Stomach (tissue), 9 donors: ENCODE results near the gene MYO5B. TPM values are rescaled to one million over a fixed set of nuclear protein-coding genes. Genes with fewer than 3 reads are reported as not detected.

ENCODE experiments used
- DNase-seq, 2 donors: peaks; one replicate each; pipeline versions ENCODE4 v3.0.0 to v3.0.0-alpha.2; 2013 to 2019
- H3K27ac ChIP-seq, 5 donors: fragments of 200-600 bp in 4 of 5; sonication (generic) in 4 of 5; one replicate each; pipeline ENCODE4 v1.5.1; 2013 to 2019; ENCODE audit warnings: mild to moderate bottlenecking in 1 of 5, moderate library complexity in 1 of 5
- H3K27me3 ChIP-seq, 3 donors: fragments of 200-600 bp; sonication (generic); one replicate each; pipeline ENCODE4 v1.5.1; 2017 to 2019; ENCODE audit warnings: mixed run types in 1 of 3
- H3K36me3 ChIP-seq, 4 donors: fragments of 200-600 bp; sonication (generic); 1 replicate in 3 of 4; 2 replicates in 1 of 4; pipeline ENCODE4 v1.5.1; 2016 to 2019
- H3K4me1 ChIP-seq, 4 donors: fragments of 200-600 bp; sonication (generic); one replicate each; pipeline ENCODE4 v1.5.1; 2016 to 2019
- H3K4me3 ChIP-seq, 4 donors: fragments of 200-600 bp; sonication (generic) in 3 of 4; one replicate each; pipeline ENCODE4 v1.5.1; 2016 to 2019; ENCODE audit warnings: mild to moderate bottlenecking in 1 of 4
- H3K9me3 ChIP-seq, 4 donors: fragments of 200-600 bp; sonication (generic); one replicate each; pipeline ENCODE4 v1.5.1; 2016 to 2019
- EP300 ChIP-seq: sonication (generic); formaldehyde crosslinking; IDR thresholded peaks from one replicate; pipeline ENCODE4 v1.6.1; 2017; ENCODE audit warnings: antibody characterized with exemption
- POLR2A ChIP-seq, 4 donors: fragments of 450-650 bp; IDR thresholded peaks; one replicate each; pipeline ENCODE4 v1.6.1; 2016; ENCODE audit warnings: antibody characterized with exemption in 4 of 4, control low read depth in 2 of 4, mild to moderate bottlenecking in 1 of 4, moderate library complexity in 1 of 4
- POLR2AphosphoS5 ChIP-seq, 3 donors: sonication (generic); formaldehyde crosslinking; IDR thresholded peaks; one replicate each; pipeline ENCODE4 v1.6.1; 2016; ENCODE audit warnings: antibody characterized with exemption in 3 of 3
- WGBS, 5 donors: extraction: QIAGEN DNeasy Blood & Tissue Kit in 3 of 5; methylation state at CpG; one replicate each; pipeline versions ENCODE4 v1.1.5 to v1.1.7; 2013 to 2018; 5-methylcytosine and 5-hydroxymethylcytosine counted together
- intact Hi-C: fragments of 100-400 bp; cut with DNase I; formaldehyde crosslinking; loops from one replicate; pipeline ENCODE4 v1.15.1; 2023; ENCODE audit warnings: low total_unique reads
- polyA plus RNA-seq, 3 donors: library from polyadenylated mRNA; stranded (reverse); fragments of 200-250 nt; gene quantifications; one replicate each; pipeline ENCODE4 v1.2.3, GENCODE V29; 2013
- total RNA-seq, 5 donors: library from RNA; depleted of rRNA; stranded (reverse); fragments of >200 nt; gene quantifications; one replicate each; pipeline versions ENCODE4 v1.1.0 to v1.2.3, GENCODE V29; 2014 to 2016
- TF ChIP-seq, protein P1 (sequence below), 7 experiments: fragments of 450-650 bp in 4 of 7; fragments of 200-600 bp in 3 of 7; sonication (generic) in 3 of 7; IDR thresholded peaks; one replicate each; pipeline ENCODE4 v1.5.1; 2016 to 2019; ENCODE audit warnings: antibody characterized with exemption in 7 of 7, control low read depth in 2 of 7, mild to moderate bottlenecking in 1 of 7
- donor health status: healthy with polysubstance abuse.
- donor health status: Bipolar disorder and iron deficiency.
- donor health status: healthy.

Gene MYO5B
- total and polyA plus RNA-seq, 8 donors = 13.6 to 224 (median 33.7) TPM

DNA sequence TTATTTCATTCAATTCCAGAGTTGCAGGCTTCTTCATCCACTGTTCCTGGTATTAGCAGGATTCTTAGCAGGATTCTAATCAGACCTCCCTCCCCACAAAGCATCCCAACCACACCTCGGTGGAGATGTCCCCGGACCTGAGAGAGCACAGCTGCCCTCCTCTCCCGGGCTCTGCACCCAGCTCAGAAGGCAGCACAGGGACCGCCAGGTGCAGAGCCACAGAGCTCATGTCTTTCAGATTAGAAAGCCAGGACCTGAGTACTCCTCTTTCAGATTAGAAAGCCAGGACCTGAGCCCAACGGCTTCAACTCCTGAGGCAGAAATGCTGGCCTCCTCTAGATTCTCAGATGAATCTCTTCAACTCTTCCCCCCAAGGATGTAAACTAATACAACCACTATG lies 152.3 kb downstream of the MYO5B start:
- Histone ChIP-seq H3K4me1 (no peaks in the 10 kb centered on the region), H3K36me3 (no peaks in the 10 kb centered on the region), H3K27me3 (no peaks in the 10 kb centered on the region), H3K9me3 (no peaks in the 10 kb centered on the region), H3K27ac (no peak overlapping the region), H3K4me3 (no peak overlapping the region)
- 70 to 87% (median 82%) methylated on average over 5 of the region's 5 CpGs for WGBS, 5 donors
- intact Hi-C loops = no loop called here
- TF ChIP-seq POLR2AphosphoS5 (IDR thresholded peaks at IDR 0.05) = no peak
- TF ChIP-seq, protein P1, sequence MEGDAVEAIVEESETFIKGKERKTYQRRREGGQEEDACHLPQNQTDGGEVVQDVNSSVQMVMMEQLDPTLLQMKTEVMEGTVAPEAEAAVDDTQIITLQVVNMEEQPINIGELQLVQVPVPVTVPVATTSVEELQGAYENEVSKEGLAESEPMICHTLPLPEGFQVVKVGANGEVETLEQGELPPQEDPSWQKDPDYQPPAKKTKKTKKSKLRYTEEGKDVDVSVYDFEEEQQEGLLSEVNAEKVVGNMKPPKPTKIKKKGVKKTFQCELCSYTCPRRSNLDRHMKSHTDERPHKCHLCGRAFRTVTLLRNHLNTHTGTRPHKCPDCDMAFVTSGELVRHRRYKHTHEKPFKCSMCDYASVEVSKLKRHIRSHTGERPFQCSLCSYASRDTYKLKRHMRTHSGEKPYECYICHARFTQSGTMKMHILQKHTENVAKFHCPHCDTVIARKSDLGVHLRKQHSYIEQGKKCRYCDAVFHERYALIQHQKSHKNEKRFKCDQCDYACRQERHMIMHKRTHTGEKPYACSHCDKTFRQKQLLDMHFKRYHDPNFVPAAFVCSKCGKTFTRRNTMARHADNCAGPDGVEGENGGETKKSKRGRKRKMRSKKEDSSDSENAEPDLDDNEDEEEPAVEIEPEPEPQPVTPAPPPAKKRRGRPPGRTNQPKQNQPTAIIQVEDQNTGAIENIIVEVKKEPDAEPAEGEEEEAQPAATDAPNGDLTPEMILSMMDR (IDR thresholded peaks at IDR 0.05) = no peak
- TF ChIP-seq EP300 = no peak
- TF ChIP-seq POLR2A (IDR thresholded peaks at IDR 0.05) = no peak
- DNase-seq = no peak

DNA sequence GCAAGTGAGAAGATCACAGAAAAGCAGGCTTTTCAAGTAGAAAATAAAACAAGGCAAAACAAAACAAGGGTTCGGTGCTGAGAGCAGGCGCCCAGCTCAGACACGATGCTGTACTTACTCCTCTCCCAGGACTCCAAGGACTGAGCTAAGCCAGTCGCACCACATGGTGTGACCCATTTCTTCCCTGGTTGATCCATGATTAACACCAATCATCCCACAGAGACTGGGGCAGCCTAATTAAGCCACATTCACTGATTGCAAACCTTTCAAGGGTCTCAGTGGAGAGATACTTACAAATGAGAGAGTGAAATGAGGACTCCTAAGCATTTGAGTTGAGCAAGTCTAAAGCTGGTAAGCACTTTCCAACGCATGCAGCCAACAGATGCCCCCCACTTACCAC lies 155.2 kb downstream of the MYO5B start:
- peaks cover 0 to 15% (median 0%) of the 10 kb centered on the region in 4 donors for H3K36me3 ChIP-seq
- intact Hi-C loops = no loop called here
- WGBS, 5 donors = 91 to 97% (median 93%) methylated on average over 5 of the region's 5 CpGs
- no peaks in the 10 kb centered on the region for H3K27me3 ChIP-seq
- no peaks in the 10 kb centered on the region for H3K4me1 ChIP-seq
- TF ChIP-seq POLR2A (IDR thresholded peaks at IDR 0.05) (no peak), POLR2AphosphoS5 (IDR thresholded peaks at IDR 0.05) (no peak), EP300 (no peak)
- TF ChIP-seq, protein P1 (IDR thresholded peaks at IDR 0.05) = no peak
- no peaks in the 10 kb centered on the region for H3K9me3 ChIP-seq
- no peak overlapping the region for H3K27ac ChIP-seq
- H3K4me3 ChIP-seq = no peak overlapping the region
- no peak for DNase-seq

DNA sequence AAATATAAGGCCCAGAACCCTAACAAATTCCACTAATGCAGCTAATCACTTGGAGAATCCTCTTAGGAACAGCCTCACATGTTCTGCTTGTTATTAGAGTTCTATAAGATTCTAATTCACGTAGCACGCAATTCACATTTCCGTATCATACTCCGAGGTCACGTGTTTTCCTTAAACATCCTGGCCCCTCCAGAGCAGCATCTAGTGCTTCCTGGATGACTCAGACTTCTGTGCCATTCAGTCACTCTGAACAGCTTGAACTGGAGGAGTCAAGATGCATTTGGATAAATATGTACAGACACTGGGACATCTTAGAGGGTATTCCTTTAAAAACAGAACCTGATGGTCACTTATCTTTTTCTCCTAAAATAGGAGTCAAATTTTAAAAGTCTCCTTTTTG lies 156.5 kb downstream of the MYO5B start:
- intact Hi-C loops = no loop called here
- 73 to 87% (median 76%) methylated on average over 5 of the region's 5 CpGs for WGBS, 5 donors
- no peak for DNase-seq
- Histone ChIP-seq H3K9me3 (no peaks in the 10 kb centered on the region), H3K27ac (no peak overlapping the region), H3K27me3 (no peaks in the 10 kb centered on the region), H3K36me3 (peaks cover 0 to 15% (median 0%) of the 10 kb centered on the region in 4 donors), H3K4me3 (no peak overlapping the region), H3K4me1 (no peaks in the 10 kb centered on the region)
- no peak for TF ChIP-seq EP300
- TF ChIP-seq, protein P1 (IDR thresholded peaks at IDR 0.05) = no peak
- TF ChIP-seq POLR2A (IDR thresholded peaks at IDR 0.05) = no peak
- no peak for TF ChIP-seq POLR2AphosphoS5 (IDR thresholded peaks at IDR 0.05)

DNA sequence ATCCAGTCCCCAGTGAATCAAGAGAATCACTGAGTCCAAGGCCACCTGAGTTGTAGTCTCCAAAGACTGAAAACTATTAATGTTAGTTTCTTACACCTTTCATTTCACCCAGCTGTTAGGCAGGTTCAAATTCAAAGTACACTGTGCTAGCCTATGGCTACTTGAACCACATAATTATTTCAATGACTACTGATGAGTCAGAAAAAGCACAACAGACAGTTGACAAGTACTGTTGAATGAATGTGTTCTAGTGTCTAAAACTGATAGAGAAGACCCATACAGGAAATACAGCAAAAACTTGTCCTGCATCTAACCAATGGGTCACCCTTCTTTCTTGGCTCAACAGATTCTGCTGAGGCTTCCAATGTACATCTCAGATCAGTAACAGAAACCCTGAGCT lies 160.9 kb downstream of the MYO5B start:
- no peak for DNase-seq

More for the DNA sequence above, 160.9 kb downstream of the MYO5B start:
- H3K4me1 ChIP-seq = no peaks in the 10 kb centered on the region
- H3K27me3 ChIP-seq = no peaks in the 10 kb centered on the region
- no peaks in the 10 kb centered on the region for H3K9me3 ChIP-seq
- no peak for TF ChIP-seq POLR2A (IDR thresholded peaks at IDR 0.05)
- TF ChIP-seq EP300 = no peak
- TF ChIP-seq POLR2AphosphoS5 (IDR thresholded peaks at IDR 0.05) = no peak
- TF ChIP-seq, protein P1 (IDR thresholded peaks at IDR 0.05) = no peak
- intact Hi-C loops = no loop called here
- no peak overlapping the region for H3K27ac ChIP-seq
- peaks cover 0 to 15% (median 0%) of the 10 kb centered on the region in 4 donors for H3K36me3 ChIP-seq
- H3K4me3 ChIP-seq = no peak overlapping the region
